GM11168 (cell line): ENCODE data around the gene VPS26C.

Source experiments
- in situ Hi-C: fragments of 300-500 bp; cut with MboI; formaldehyde crosslinking; loops from one replicate; pipeline ENCODE4 v1.12.0; 2022; ENCODE audit warnings: low sequenced_read_pairs; ENCODE audit not compliant: unreplicated experiment

Gene VPS26C

DNA sequence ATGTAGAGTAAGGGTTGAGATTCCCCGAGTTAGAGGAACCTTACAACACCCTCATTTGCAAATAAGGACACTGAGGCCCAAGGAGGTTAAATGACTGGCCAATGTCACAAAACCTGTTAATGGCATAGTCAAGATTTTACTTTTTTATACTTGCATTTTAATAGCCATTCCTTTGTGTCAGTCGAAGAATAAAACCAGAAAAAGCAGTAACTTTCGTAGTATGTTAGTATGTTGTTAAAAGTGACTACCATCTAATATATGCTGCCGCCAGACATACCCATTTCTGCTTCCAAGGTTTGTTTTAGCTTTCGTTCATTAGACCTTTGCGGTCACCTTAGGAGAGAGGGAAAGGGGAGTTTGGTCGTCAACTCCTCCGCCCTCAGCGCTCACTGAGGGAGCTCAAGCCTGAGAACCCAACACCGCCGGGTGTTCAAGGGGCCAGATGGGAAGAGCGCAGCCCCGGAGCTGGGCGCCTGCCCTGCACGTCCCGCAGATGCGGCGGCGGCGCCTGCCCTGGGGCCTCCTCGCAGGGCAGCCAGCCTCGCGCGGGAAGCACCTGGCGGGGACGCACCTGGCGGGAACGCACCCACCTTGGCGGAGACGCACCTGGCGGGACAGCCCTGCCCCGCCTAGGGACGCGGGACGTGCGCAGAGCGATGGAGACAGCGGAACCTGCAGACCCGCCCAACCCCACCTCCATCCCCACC is 466 bp downstream of the VPS26C start:
- in situ Hi-C loops = no loop called here

GRCh38 chr21:37264808-37265207 is 2.3 kb downstream of the VPS26C start:
- in situ Hi-C loops = loop anchor here (5.0 kb wide), 1 partner anchor 102 kb away; the partner anchor contains the start of gene DYRK1A

DNA sequence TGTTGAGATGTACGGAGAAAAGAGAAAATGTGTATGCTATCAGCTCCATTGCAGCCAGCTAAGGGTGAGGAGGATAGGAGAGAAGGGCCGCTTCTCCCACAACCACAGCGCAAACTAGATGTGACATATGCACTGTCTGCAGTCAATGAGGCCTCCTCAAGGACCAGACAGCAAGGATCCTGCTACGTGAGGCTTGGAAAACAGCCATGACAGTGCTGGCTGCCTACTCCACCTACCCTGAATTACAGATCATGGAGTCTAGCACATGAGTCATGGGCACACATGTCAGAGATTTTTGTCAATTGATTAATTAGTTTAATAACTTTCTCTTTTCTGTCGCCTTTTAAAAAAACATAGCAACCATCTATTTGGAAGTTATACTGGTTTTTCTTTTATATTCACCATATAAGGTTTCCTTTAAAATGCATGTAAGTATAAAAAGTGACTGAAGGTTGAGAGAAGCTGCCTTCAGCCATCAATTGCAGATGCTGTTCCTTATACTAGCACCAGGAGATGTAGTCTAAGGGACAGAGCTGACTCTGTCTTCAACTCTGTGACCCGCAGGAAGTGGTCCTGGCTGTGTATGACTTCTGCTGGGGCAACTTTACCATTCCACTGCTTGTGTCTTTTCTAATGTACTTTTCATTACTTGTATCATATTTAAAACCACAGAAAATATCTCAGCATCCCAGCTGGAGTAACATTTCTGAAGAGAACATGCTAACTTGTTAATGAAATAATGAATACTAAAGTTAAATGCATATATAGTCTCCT is 3.1 kb downstream of the VPS26C start:
- in situ Hi-C loops = loop anchor here (5.0 kb wide), 1 partner anchor 103 kb away; the partner anchor contains the start of gene DYRK1A

- in situ Hi-C loops = no loop called here
These were observed 7.7 kb downstream of the VPS26C start for GRCh38 chr21:37259426-37259825.

GRCh38 chr21:37257967-37258877 is 8.9 kb downstream of the VPS26C start:
- in situ Hi-C loops = no loop called here

DNA sequence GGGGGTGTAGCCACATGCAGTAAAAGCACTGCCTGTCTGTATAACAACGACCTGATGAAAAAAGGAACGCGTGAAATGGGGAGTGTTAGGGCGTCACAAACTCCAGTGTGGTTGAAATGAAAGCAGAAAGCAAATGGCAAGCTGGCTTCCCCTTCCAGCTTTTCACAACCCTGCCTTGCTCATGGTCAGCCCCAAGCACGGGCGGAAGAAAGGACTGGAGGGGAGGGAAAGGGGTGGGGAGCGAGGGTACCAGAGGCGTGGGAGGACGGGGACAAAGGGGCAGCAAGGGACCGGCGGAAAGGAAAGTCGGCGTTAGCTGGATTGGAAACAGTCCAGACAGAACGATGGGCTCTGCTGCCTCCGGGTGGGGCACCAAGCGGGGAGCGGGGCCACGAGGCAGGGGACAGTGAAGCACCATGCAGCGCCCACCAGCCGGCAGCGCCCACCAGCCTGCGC is 9.6 kb downstream of the VPS26C start:
- in situ Hi-C loops = no loop called here

GRCh38 chr21:37253991-37254390 is 13.1 kb downstream of the VPS26C start:
- in situ Hi-C loops = no loop called here

DNA sequence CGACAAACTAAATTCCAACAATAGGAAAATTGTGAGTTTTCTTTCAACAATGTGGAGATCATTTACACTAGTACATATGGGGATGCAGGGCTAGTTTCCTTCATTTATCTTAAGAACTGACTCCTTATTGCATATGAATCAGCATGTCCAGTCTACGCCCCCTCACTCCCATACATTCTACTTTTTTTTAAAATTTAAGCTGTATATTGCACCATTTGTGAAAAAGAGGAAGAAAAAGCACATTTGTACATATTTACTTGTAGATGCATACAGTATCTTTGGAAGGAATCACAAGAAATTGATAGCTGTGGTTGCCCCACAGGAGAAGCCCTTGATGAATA is 15.9 kb downstream of the VPS26C start:
- in situ Hi-C loops = no loop called here

DNA sequence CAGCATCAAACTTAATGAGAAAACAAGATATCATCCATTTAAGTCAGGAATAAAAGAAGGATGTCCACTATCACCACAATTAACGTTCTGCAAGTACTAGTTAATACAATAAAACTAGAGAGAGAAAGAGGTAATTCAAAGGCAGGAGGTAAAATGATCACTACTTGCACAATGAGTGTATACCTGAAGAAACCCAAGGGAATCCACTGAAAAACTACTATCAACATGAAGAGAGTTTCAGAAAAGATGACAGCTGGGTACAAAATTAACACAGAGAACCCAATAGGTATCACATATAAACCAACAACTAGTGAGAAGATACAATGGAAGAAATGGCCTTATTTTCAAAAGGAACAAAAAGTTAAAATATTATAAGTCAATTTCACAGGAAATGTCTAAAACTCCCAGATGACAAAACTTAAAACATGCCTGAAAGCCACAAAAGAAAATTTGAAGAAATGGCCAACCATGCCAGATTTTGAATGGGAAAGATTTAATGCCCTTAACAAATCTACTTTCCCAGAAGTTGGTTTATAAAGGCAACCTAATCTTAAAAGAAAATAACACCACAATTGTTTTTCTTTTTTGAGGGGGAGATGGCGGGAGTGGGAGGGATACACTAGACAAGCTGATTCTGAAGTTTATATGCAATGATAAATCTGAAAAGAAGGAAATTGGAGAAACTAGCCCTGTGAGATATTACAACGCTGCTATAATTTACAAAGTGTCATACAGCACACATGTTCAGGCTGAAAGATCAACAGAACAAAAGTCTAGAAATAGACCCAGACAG is 17.8 kb downstream of the VPS26C start:
- in situ Hi-C loops = no loop called here

DNA sequence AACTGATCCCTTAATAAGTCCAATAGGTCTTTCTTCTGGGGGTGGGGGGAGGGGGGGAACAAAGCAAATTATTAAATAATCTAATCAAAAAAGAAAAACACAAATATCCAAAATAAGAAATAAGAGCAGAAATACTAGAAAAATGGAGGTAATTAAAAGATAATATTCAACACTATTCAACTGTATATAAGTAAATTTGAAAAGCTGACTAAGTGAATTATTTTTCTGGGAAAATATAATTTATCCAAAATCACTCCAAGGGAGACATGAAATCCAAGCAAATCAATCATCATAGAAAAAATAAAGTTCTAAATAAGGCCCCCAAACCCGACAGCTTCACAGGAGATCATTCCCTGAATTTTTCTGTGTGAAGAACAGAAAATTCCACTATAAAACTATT is 18.8 kb downstream of the VPS26C start:
- in situ Hi-C loops = no loop called here

- in situ Hi-C loops = no loop called here
These were observed 22.0 kb downstream of the VPS26C start for GRCh38 chr21:37245151-37245550.

GRCh38 chr21:37244501-37245095 is 22.5 kb downstream of the VPS26C start:
- in situ Hi-C loops = no loop called here

DNA sequence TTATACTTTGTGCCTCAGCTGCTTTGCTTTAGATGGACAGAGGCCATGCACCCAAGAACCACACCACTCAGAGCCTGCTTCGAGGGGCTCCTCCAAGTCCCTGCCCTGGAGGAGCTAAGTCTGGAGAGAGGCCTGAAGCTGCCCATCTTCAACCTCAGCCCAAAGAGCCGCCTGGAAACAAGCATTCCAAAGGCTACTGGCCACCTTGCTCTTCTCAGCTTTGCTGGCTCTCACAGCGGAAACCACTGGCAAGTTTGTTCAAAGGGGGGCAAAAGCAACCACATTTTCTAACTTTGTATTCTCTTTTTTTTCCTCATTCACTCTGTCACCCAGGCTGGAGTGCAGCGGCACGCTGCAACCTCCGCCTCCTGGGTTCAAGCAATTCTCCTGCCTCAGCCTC is 23.2 kb downstream of the VPS26C start:
- in situ Hi-C loops = no loop called here

- in situ Hi-C loops = no loop called here
These were observed 25.7 kb downstream of the VPS26C start for GRCh38 chr21:37241426-37241825.

DNA sequence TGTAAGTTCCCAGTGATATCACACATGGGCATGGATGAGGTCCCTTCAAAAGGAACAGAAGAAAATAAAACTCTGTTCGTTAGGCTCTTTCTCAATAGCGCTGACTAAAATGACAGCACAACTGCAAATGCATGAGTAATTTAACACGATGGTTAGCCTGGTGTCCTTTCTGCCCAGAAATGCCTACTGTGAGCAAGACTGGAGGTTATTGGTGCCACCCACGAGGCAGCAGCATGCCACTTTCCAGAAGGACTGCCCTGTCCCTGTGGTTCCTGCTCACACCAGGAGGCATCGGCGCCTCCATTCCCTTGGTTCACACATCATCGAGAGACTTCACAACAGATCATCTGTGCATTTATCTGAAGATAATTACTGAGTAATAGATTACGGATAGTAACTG is 26.2 kb downstream of the VPS26C start:
- in situ Hi-C loops = no loop called here

DNA sequence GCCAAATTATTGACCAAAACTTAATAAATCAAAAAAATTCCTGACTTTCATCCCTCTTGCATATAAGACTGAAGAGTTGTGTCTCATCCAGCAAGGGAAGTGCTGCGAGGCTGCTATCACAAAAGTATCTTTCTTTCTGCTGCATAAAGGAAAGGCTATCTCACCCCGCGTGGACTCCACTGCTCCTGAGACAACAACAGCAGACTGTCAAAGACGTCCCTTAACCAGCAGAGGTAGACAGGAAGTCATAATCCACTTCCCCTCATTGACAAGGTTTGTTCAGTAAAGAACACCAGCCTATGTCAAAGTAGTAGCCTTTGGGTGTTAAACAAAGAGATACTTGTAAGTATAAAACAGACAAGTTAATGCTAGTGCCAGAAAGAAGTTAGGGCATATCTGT is 29.4 kb downstream of the VPS26C start:
- in situ Hi-C loops = no loop called here

DNA sequence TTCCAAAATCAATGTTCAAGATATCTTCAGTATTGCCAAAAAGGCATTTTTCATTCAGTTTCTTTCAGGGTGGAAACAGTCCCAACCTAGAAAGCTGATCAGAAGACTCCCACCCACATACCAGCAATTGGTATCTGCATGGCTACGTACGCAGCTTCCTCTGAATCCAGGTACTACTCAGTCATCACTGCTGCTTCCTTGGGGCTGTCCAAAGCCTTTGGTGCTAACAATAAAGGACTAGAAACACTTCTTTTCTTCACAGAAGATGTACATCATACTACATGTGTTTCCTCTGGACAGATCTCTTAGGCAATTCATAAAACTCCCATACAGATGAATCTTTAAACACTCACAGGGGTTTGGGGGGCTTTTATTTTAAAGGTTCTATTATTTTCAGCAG is 29.8 kb downstream of the VPS26C start:
- in situ Hi-C loops = no loop called here

DNA sequence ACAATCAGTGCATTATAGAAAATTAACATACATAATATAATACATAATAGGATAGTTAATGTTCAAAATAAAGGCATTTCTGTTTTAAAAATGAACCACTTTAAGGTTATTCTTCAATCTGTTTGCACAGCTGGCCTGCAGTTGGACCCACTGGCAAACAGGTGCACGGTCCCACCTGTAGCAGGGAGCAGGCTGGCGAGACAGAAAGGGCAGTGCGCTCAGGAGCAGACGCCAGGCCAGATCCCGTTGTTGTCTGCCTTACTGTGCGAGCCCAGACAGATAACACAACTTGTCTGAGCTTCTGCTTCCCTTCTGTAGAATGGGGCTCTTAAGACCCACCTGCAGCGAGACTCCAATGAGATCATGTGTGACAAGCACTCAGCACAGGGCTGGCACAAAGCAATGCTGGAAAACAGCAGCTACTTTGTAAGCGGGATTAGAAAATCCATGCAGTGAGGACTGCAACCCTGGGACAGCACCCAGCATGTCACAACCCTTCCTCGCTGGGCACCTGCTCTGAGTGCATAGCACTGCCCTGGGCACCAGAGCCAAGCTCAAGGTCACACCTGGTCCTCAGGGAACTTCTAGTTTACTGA is 33.5 kb downstream of the VPS26C start:
- in situ Hi-C loops = no loop called here
